ENCODE measurements around the gene ERBB2. TPM values are rescaled to one million over a fixed set of nuclear protein-coding genes. Genes with fewer than 3 reads are reported as not detected.
A peak's percentile ranks its signal among the peaks of the same experiment; 100 is the strongest.

Gene ERBB2
- total RNA-seq, 2 donors from 2014 or later, result 88.1 to 94.7 TPM

DNA sequence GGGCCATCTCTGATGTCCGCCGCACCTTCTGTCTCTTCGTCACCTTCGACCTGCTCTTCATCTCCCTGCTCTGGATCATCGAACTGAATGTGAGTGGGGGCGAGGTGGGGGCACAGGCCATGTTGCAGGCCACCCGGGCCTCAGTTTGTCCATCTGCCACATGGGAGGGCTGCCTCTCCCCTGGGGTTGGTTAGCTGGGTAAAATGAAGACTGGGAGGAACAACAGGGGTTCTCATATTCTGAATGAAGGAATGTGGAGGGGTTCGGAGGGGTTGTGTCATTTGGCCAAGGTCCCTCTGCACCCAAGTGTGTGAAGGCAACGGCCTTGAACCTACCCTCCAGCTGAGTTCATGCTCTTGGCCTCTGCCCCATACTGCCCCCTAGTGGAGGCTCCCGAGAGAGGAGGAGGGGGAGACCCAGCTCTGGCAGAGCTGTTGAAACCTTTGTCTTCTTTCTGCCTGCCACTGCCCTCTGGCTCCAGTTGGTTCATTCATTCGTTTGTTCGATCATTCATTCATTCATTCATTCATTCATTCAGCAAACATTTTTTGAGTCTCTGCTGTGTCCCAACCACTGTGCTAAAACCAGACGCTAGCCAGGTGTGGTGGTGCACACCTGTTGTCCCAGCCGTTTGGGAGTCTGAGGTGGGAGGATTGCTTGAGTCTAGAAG is 46.1 kb upstream of the ERBB2 start:
- Histone ChIP-seq H3K4me1 (ENCODE audit: control insufficient read depth in 1 of 2, low read depth in 2 of 2) (no peaks in the 10 kb centered on the region), H3K36me3 (peaks cover 4% of the 10 kb centered on the region), H3K27me3 (replicated peaks; ENCODE audit: insufficient read depth) (no peaks in the 10 kb centered on the region), H3K9me3 (no peaks in the 10 kb centered on the region), H3K27ac (no peak overlapping the region), H3K4me3 (no peak overlapping the region)
- ATAC-seq (ENCODE audit: insufficient number of reproducible peaks, low FRiP score, low read depth) (no peak), DNase-seq (ENCODE audit: low spot score) (no peak)
- TF ChIP-seq, protein P1, sequence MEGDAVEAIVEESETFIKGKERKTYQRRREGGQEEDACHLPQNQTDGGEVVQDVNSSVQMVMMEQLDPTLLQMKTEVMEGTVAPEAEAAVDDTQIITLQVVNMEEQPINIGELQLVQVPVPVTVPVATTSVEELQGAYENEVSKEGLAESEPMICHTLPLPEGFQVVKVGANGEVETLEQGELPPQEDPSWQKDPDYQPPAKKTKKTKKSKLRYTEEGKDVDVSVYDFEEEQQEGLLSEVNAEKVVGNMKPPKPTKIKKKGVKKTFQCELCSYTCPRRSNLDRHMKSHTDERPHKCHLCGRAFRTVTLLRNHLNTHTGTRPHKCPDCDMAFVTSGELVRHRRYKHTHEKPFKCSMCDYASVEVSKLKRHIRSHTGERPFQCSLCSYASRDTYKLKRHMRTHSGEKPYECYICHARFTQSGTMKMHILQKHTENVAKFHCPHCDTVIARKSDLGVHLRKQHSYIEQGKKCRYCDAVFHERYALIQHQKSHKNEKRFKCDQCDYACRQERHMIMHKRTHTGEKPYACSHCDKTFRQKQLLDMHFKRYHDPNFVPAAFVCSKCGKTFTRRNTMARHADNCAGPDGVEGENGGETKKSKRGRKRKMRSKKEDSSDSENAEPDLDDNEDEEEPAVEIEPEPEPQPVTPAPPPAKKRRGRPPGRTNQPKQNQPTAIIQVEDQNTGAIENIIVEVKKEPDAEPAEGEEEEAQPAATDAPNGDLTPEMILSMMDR (IDR thresholded peaks at IDR 0.05), result peak; percentile 79

DNA sequence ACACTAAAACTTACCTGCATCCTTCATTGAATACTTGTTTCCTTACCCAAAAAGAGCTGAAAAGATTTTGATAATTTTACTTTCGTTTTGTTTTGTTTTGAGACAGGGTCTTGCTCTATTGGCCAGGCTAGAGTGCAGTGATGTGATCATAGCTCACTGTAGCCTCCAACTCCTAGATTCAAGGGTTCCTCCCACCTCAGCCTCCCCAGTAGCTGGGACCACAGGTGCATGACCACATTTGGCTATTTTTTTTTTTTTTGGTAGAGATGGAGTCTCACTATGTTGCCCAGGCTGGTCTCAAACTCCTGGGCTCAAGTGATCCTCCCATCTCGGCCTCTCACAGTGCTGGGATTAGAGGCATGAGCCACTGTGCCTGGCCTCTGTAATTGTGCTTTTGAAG is 44.8 kb upstream of the ERBB2 start:
- peaks cover 14% of the 10 kb centered on the region for H3K36me3 ChIP-seq
- no peaks in the 10 kb centered on the region for H3K9me3 ChIP-seq
- no peak for ATAC-seq (ENCODE audit: insufficient number of reproducible peaks, low FRiP score, low read depth)
- H3K27me3 ChIP-seq (replicated peaks; ENCODE audit: insufficient read depth), result no peaks in the 10 kb centered on the region
- no peaks in the 10 kb centered on the region for H3K4me1 ChIP-seq (ENCODE audit: control insufficient read depth in 1 of 2, low read depth in 2 of 2)
- H3K27ac ChIP-seq, result no peak overlapping the region
- TF ChIP-seq, protein P1 (IDR thresholded peaks at IDR 0.05), result no peak
- no peak for DNase-seq (ENCODE audit: low spot score)
- no peak overlapping the region for H3K4me3 ChIP-seq

DNA sequence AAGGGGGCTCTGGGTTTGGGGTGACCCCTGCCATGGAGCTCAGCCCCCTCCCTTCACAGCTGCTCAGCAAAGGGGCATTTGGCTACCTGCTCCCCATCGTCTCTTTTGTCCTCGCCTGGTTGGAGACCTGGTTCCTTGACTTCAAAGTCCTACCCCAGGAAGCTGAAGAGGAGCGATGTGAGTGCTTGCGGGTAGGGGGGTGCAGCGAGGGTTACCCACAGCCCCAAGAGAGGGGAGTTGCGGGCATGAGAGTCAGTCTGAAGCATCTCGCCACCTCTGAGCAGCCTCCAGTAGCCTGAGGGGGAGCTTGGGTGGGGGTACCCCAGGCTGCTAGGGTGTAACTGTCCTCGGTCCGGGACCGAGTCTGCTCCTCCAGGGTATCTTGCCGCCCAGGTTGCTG is 41.5 kb upstream of the ERBB2 start:
- no peak overlapping the region for H3K27ac ChIP-seq
- DNase-seq (ENCODE audit: low spot score), result no peak
- TF ChIP-seq, protein P1 (IDR thresholded peaks at IDR 0.05), result no peak
- ATAC-seq (ENCODE audit: insufficient number of reproducible peaks, low FRiP score, low read depth), result no peak
- H3K36me3 ChIP-seq, result peaks cover 22% of the 10 kb centered on the region
- H3K27me3 ChIP-seq (replicated peaks; ENCODE audit: insufficient read depth), result no peaks in the 10 kb centered on the region
- H3K9me3 ChIP-seq, result no peaks in the 10 kb centered on the region
- no peak overlapping the region for H3K4me3 ChIP-seq
- H3K4me1 ChIP-seq (ENCODE audit: control insufficient read depth in 1 of 2, low read depth in 2 of 2), result peaks cover 0 to 11% of the 10 kb centered on the region in 2 donors

DNA sequence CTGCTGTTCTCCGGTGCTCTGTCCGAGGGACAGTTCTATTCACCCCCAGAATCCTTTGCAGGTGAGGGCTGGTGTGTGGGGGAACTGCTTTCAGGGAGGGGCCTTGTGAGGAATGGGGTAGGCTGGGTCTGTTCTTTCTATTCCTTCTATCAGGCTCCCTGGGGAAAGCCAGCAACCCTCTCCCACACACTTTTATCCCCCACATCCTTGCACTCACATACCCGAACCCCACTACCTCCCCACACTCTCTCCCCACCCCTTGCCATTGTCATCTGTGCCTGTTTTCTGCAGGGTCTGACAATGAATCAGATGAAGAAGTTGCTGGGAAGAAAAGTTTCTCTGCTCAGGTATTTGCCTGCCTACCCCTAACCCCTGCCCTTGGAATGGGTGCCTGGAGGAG is 41.1 kb upstream of the ERBB2 start:
- H3K36me3 ChIP-seq, result peaks cover 22% of the 10 kb centered on the region
- H3K4me1 ChIP-seq (ENCODE audit: control insufficient read depth in 1 of 2, low read depth in 2 of 2), result peaks cover 0 to 14% of the 10 kb centered on the region in 2 donors
- no peak overlapping the region for H3K4me3 ChIP-seq
- no peaks in the 10 kb centered on the region for H3K9me3 ChIP-seq
- ATAC-seq (ENCODE audit: insufficient number of reproducible peaks, low FRiP score, low read depth), result no peak
- no peak overlapping the region for H3K27ac ChIP-seq
- H3K27me3 ChIP-seq (replicated peaks; ENCODE audit: insufficient read depth), result no peaks in the 10 kb centered on the region
- no peak for DNase-seq (ENCODE audit: low spot score)
- TF ChIP-seq, protein P1 (IDR thresholded peaks at IDR 0.05), result no peak

DNA sequence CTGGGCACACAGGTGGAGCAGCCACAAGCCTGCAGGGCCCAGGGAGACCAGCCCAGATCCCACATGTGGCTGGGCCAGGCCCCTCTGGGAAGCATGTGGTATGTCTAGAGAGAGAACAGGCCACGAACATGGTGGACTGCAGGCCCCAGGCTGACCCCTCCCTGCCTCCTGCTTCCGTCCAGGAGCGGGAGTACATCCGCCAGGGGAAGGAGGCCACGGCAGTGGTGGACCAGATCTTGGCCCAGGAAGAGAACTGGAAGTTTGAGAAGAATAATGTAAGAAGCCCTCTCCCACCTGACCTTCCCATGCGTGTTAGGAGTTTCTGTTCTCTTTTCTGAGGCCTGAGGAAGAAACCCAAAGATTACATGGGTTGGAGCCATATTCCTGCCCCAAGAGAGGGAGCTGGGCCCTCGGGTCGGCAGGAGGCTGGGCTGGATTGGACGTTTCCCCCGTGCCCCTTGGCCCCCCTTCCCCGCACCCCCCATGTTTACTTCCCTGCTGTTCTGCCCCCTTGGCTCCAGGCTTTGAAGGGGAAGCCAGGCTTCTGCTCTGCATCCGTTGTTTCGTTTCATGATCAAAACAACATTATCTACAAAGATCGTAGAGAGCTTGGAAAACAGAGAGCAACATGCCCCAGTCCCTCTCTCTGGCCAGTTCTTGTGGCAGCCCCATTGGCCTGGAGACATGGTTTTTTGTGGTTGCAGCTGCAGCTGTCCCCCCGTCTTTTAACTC is 40.4 kb upstream of the ERBB2 start:
- peaks cover 0 to 21% of the 10 kb centered on the region in 2 donors for H3K4me1 ChIP-seq (ENCODE audit: control insufficient read depth in 1 of 2, low read depth in 2 of 2)
- H3K4me3 ChIP-seq, result no peak overlapping the region
- H3K9me3 ChIP-seq, result no peaks in the 10 kb centered on the region
- no peak for ATAC-seq (ENCODE audit: insufficient number of reproducible peaks, low FRiP score, low read depth)
- no peaks in the 10 kb centered on the region for H3K27me3 ChIP-seq (replicated peaks; ENCODE audit: insufficient read depth)
- no peak overlapping the region for H3K27ac ChIP-seq
- H3K36me3 ChIP-seq, result peaks cover 22% of the 10 kb centered on the region
- DNase-seq (ENCODE audit: low spot score), result no peak
- TF ChIP-seq, protein P1 (IDR thresholded peaks at IDR 0.05), result no peak

Measured in thoracic aorta (tissue), 2 donors.